ENCODE data around the gene NEU2.

The NEU2 gene

DNA sequence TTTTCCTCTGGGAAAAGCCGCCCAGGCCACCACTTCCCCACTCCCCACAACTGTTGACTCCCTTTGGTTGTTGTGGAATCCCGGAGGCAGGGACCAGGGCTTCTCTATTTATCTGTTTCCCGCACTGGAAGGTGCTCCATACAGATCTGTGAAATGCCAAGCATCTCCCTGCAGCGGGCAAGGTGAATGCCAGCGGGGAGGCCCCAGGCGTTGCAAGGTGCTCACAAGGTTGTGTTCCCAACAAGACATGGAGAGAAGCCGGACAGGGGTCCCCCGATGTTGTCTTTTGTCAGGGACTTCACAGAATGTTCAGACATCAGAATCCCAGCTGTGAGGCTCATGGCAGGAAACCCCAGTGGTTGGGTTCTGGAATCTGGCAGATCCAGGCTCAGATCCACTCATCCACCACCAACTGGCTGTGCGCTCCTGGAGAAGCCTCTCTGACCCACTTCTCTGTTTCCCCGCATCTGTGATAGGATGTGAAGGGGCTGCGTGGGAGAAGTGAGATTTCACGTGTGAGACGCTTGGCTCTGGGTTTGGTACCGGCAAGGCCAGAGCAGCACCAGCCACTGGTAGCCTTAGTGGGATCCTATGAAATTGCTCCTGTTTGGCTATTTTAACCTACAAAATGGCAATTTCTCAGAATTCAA lies 8.6 kb upstream of the NEU2 start:
- TF ChIP-seq, protein P1, sequence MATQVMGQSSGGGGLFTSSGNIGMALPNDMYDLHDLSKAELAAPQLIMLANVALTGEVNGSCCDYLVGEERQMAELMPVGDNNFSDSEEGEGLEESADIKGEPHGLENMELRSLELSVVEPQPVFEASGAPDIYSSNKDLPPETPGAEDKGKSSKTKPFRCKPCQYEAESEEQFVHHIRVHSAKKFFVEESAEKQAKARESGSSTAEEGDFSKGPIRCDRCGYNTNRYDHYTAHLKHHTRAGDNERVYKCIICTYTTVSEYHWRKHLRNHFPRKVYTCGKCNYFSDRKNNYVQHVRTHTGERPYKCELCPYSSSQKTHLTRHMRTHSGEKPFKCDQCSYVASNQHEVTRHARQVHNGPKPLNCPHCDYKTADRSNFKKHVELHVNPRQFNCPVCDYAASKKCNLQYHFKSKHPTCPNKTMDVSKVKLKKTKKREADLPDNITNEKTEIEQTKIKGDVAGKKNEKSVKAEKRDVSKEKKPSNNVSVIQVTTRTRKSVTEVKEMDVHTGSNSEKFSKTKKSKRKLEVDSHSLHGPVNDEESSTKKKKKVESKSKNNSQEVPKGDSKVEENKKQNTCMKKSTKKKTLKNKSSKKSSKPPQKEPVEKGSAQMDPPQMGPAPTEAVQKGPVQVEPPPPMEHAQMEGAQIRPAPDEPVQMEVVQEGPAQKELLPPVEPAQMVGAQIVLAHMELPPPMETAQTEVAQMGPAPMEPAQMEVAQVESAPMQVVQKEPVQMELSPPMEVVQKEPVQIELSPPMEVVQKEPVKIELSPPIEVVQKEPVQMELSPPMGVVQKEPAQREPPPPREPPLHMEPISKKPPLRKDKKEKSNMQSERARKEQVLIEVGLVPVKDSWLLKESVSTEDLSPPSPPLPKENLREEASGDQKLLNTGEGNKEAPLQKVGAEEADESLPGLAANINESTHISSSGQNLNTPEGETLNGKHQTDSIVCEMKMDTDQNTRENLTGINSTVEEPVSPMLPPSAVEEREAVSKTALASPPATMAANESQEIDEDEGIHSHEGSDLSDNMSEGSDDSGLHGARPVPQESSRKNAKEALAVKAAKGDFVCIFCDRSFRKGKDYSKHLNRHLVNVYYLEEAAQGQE (IDR thresholded peaks at IDR 0.05; ENCODE audit: insufficient read depth in 1 of 2, low read depth in 2 of 2, low read length in 2 of 2): no peak
- TF ChIP-seq POLR2AphosphoS5 (IDR thresholded peaks at IDR 0.05; ENCODE audit: low read depth, low read length) (no peak), FOXP2 (optimal IDR thresholded peaks at IDR 0.05; ENCODE audit: borderline replicate concordance, extremely low read depth, extremely low read length, insufficient read depth) (no peak), TAF1 (IDR thresholded peaks at IDR 0.05; ENCODE audit: borderline replicate concordance, insufficient read depth, low read length) (no peak)

DNA sequence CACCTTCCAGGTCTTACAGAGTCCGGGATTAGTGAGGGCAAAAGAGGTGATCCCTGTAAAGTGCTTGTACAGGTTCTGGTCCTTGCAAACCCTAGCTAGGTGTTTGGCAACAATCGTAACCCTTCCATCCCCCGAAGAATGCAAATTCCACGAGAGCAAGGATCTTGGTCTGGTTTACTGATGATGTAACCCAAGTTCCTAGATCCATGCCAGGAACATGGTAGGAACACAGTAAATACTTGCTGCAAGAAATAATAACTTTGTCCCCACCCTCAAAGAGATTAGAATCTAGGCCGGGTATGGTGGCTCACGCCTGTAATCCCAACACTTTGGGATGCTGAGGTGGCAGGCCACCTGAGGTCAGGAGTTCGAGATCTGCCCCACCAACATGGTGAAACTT lies 6.8 kb upstream of the NEU2 start:
- TF ChIP-seq FOXP2 (optimal IDR thresholded peaks at IDR 0.05; ENCODE audit: borderline replicate concordance, extremely low read depth, extremely low read length, insufficient read depth): no peak
- TF ChIP-seq, protein P1 (IDR thresholded peaks at IDR 0.05; ENCODE audit: insufficient read depth in 1 of 2, low read depth in 2 of 2, low read length in 2 of 2): no peak
- no peak for TF ChIP-seq SIN3A (IDR thresholded peaks at IDR 0.05; ENCODE audit: borderline replicate concordance, insufficient read depth, low read length)
- TF ChIP-seq TAF1 (IDR thresholded peaks at IDR 0.05; ENCODE audit: borderline replicate concordance, insufficient read depth, low read length): no peak

DNA sequence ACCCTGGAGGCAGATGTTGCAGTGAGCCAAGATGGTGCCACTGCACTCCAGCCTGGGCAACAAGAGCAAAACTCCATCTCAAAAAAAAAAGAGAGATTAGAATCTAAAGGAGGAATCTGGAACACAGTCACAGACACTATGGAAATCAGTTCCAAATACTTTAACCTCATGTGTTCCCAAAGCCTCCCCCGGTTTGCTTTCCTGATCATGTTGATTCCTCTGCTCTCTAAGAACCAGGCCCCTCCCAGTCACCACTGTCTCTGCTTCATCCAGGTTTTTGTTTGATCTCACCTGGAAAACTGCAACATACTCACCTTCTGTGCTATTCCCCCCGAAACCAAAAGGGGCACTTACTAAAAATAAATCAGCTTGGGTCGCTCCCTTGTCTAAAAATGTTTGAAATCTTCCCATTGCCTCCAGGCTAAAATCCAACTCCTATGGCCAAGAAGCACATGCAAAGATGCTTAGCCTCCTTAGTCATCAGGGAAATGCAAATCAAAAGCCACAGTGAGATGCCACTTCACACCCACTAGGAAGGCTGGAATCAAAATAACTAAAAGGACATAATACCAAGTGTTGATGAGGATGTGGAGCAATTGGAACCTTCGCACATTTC lies 6.2 kb upstream of the NEU2 start:
- no peak for TF ChIP-seq POLR2AphosphoS5 (IDR thresholded peaks at IDR 0.05; ENCODE audit: low read depth, low read length)

DNA sequence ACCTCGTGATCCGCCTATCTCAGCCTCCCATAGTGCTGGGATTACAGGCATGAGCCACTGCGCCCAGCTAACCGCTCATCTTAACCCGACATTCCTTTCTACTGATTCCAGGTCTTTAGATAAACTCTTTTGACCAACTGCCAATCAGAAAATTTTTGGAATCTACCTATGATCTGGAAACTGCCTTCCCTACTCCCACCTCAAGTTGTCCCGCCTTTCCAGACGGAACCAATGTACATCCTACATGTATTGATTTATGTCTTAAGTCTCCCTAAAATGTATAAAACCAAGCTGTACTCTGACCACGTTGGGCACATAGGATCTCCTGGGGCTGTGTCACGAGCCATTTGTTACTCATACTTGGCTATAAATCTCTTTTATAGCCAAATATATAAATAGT lies 3.2 kb upstream of the NEU2 start:
- TF ChIP-seq, protein P1 (IDR thresholded peaks at IDR 0.05; ENCODE audit: insufficient read depth in 1 of 2, low read depth in 2 of 2, low read length in 2 of 2): no peak
- TF ChIP-seq SIN3A (IDR thresholded peaks at IDR 0.05; ENCODE audit: borderline replicate concordance, insufficient read depth, low read length): no peak
- no peak for TF ChIP-seq TAF1 (IDR thresholded peaks at IDR 0.05; ENCODE audit: borderline replicate concordance, insufficient read depth, low read length)
- TF ChIP-seq FOXP2 (optimal IDR thresholded peaks at IDR 0.05; ENCODE audit: borderline replicate concordance, extremely low read depth, extremely low read length, insufficient read depth): no peak
- TF ChIP-seq POLR2AphosphoS5 (IDR thresholded peaks at IDR 0.05; ENCODE audit: low read depth, low read length): no peak

DNA sequence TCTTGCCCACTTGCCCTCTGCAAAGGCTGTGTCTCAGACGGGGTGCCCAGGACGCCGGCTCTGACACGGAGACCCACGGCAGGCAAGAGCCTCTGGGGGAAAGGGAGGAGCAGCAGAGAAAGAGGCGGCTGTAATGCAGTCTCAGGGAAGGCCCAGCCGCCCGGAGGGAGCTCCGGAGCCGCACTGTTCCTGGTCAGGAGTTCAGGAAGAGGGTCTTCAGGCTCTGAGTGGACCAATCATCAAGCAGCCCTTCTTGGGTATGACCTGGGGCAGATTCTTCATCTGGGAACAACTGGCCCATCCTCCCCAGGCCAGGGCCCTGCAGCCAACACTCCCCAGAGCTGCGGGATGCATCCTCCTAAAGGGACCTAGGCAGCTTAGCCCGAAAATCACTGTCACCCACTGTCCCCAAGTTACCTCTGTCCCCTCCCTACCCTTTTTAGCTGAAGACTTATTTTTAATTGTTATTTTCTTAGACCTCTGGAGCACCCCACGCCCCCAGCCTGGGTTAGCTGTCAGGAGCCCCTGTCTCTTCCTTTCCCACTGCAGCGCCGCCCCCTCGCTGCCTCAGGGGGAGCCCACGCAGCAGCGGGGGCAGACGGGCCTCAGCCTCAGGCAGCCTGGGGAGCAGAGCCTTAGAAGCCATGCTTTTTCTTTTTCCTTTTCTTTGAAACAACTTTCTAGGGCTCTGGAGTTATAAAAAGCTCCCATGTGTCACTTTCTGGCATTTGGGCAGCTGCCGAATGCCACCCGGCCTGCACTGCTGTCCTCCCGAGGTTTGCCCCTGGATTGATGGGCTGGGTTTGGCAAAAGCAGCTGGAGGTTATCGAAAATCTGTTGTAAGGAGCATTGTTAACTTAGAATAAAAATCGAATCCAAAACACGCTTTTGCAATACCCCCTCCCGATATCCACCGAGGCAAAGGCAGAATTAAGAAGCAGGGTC lies 644 bp upstream of the NEU2 start:
- TF ChIP-seq POLR2AphosphoS5 (IDR thresholded peaks at IDR 0.05; ENCODE audit: low read depth, low read length) (no peak), TAF1 (IDR thresholded peaks at IDR 0.05; ENCODE audit: borderline replicate concordance, insufficient read depth, low read length) (no peak), SIN3A (IDR thresholded peaks at IDR 0.05; ENCODE audit: borderline replicate concordance, insufficient read depth, low read length) (no peak)
- TF ChIP-seq, protein P1 (IDR thresholded peaks at IDR 0.05; ENCODE audit: insufficient read depth in 1 of 2, low read depth in 2 of 2, low read length in 2 of 2): no peak
